Upper lobe of right lung (tissue), 1 donor: ENCODE results near the gene CHST3. TPM values are rescaled to one million over a fixed set of nuclear protein-coding genes. Genes with fewer than 3 reads are reported as not detected.

ENCODE experiments used
- ATAC-seq: fragments of 200-7000 bp; cut with Tn5 transposase; one replicate; pipeline ENCODE4 v1.9.1; 2020; ENCODE audit warnings: mild to moderate bottlenecking, moderate library complexity
- DNase-seq: peaks from one replicate; pipeline ENCODE4 v3.0.0-alpha.2; 2020
- H3K27ac ChIP-seq: fragments of 200-600 bp; one replicate; pipeline ENCODE4 v1.8.0; 2022
- H3K27me3 ChIP-seq: fragments of 200-600 bp; one replicate; pipeline ENCODE4 v1.8.0; 2022; ENCODE audit warnings: mild to moderate bottlenecking
- H3K36me3 ChIP-seq: fragments of 200-600 bp; one replicate; pipeline ENCODE4 v1.8.0; 2022
- H3K4me1 ChIP-seq: fragments of 200-600 bp; one replicate; pipeline ENCODE4 v1.8.0; 2022
- H3K4me3 ChIP-seq: fragments of 200-600 bp; one replicate; pipeline ENCODE4 v1.8.0; 2022; ENCODE audit warnings: mild to moderate bottlenecking
- H3K9me3 ChIP-seq: fragments of 200-600 bp; one replicate; pipeline ENCODE4 v1.8.0; 2022
- intact Hi-C: fragments of 100-400 bp; cut with DNase I; formaldehyde crosslinking; loops from one replicate; pipeline ENCODE4 v1.11.0; 2022
- total RNA-seq: library from RNA; stranded (reverse); fragmentation: NEBNext Ultra II Directional; extraction: Animal tissue kit (Norgen Biotek cat#: 25700); gene quantifications from one replicate; pipeline ENCODE4 v1.2.1, GENCODE V29; 2021
- TF ChIP-seq, protein P1 (sequence below): fragments of 200-600 bp; IDR thresholded peaks from one replicate; pipeline ENCODE4 v1.8.0; 2022; ENCODE audit warnings: antibody characterized with exemption
- donor health status: DM: no; HTN: yes; CAD: no; lungs with severe emphysema.

Gene CHST3
- total RNA-seq, 1 donor from 2014 or later, result 15.6 TPM

DNA sequence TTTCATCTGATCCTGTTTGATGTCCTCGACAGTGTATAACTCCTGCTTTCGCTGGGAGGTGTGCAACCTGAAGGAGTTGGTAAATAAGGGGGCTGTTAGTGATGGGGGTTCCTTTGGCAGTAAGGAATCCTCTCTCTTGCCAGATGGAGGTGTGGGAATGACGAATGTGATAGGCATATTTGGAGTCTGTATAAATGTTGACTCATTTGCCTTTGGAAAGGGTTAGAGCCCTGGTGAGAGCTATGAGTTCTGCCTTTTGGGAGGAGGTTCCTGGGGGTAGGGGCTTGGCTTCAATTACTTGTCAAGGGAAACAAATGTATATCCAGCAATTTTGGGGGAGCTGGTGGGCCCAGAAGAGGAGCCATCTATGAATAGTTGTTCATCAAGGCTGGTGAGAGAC is 11.4 kb upstream of the CHST3 start:
- TF ChIP-seq, protein P1, sequence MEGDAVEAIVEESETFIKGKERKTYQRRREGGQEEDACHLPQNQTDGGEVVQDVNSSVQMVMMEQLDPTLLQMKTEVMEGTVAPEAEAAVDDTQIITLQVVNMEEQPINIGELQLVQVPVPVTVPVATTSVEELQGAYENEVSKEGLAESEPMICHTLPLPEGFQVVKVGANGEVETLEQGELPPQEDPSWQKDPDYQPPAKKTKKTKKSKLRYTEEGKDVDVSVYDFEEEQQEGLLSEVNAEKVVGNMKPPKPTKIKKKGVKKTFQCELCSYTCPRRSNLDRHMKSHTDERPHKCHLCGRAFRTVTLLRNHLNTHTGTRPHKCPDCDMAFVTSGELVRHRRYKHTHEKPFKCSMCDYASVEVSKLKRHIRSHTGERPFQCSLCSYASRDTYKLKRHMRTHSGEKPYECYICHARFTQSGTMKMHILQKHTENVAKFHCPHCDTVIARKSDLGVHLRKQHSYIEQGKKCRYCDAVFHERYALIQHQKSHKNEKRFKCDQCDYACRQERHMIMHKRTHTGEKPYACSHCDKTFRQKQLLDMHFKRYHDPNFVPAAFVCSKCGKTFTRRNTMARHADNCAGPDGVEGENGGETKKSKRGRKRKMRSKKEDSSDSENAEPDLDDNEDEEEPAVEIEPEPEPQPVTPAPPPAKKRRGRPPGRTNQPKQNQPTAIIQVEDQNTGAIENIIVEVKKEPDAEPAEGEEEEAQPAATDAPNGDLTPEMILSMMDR, result no peak
- ATAC-seq, result no peak
- peaks cover under 1% of the 10 kb centered on the region for H3K9me3 ChIP-seq
- H3K27ac ChIP-seq, result no peak overlapping the region
- no peaks in the 10 kb centered on the region for H3K36me3 ChIP-seq
- no peak overlapping the region for H3K4me3 ChIP-seq
- H3K27me3 ChIP-seq, result no peaks in the 10 kb centered on the region
- DNase-seq, result no peak
- intact Hi-C loops, result loop anchor here (5.0 kb wide), 1 partner anchor 390 kb away; no protein-coding TSS in a partner anchor
- peaks cover 3% of the 10 kb centered on the region for H3K4me1 ChIP-seq

DNA sequence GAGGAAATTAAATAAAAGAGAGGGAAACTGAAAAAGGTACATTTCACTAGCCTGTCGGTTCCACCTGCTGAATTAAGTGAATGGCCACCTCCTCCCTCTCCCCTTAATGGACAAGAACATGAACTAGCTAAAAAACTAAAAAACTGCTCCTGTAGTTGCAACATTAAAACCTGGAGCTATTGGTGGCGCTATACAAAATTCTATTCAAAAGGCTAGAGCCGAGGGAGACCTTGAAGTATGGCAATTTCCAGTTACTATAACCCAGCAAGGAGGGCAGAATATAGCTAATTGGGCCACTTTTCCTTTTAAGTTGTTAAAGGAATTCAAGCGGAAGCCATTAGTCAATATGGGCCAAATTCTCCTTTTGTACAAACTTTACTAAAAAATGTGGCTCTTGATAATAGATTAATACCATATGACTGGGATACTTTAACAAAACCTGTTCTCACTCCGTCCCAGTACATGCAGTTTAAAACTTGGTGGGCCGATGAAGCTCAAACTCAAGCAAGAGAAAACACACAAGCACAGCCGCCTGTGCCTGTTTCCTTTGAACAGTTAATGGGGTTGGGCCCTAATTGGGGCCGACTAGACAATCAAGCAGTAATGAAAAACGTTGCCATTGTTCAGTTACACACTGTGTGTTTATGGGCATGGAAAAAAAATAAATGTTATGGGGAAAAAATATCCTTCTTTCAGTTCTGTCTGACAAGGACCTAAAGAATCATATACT is 6.5 kb upstream of the CHST3 start:
- DNase-seq (no peak), ATAC-seq (no peak)
- peaks cover 3% of the 10 kb centered on the region for H3K4me1 ChIP-seq
- no peaks in the 10 kb centered on the region for H3K9me3 ChIP-seq
- H3K36me3 ChIP-seq, result no peaks in the 10 kb centered on the region
- TF ChIP-seq, protein P1, result no peak
- intact Hi-C loops, result loop anchor here (5.0 kb wide), 1 partner anchor 90 kb away; no protein-coding TSS in a partner anchor
- no peaks in the 10 kb centered on the region for H3K27me3 ChIP-seq
- H3K27ac ChIP-seq, result no peak overlapping the region
- no peak overlapping the region for H3K4me3 ChIP-seq

DNA sequence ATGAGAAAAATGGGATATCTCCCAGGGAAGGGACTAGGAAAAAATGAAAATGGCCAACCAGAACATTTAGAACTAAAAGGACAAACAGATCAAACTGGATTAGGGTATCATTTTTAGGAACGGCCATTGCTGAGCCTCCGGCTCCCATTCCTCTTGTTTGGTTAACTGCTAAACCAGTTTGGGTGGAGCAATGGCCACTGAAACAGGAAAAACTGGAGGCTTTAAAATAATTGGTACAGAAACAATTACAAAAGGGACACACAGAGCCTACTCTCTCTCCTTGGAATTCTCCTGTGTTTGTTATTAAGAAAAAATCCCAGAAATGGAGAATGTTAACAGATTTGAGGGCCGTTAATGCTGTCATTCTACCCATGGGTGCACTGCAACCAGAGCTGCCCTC is 4.7 kb upstream of the CHST3 start:
- Histone ChIP-seq H3K4me1 (peaks cover 3% of the 10 kb centered on the region), H3K27me3 (no peaks in the 10 kb centered on the region), H3K9me3 (no peaks in the 10 kb centered on the region), H3K4me3 (no peak overlapping the region), H3K27ac (no peak overlapping the region), H3K36me3 (no peaks in the 10 kb centered on the region)
- TF ChIP-seq, protein P1, result no peak
- intact Hi-C loops, result loop anchor here (5.0 kb wide), 1 partner anchor 88 kb away; no protein-coding TSS in a partner anchor
- DNase-seq, result no peak
- ATAC-seq, result no peak

DNA sequence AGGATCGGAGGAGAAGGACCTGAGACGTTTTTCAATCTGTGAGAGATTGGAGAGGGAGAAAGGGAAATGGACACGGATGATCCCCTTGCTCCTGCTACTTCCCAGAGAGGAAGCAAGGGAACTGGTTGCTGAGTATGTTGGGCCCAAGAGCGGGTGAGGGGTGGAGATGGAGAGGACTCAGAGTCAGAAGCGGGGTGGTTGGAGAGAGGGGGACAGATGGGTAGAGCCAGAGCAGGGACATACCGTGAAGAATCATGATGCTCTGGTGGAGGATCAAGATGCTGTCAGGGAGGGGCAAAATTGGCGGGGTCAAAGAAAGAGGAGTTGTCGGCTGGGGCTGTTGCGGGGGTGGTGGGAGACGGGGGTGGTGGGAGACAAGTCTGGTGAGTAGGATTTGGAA is 2.4 kb upstream of the CHST3 start:
- intact Hi-C loops, result no loop called here
- Histone ChIP-seq H3K9me3 (no peaks in the 10 kb centered on the region), H3K27ac (no peak overlapping the region), H3K4me3 (no peak overlapping the region), H3K36me3 (no peaks in the 10 kb centered on the region), H3K4me1 (peaks cover 10% of the 10 kb centered on the region), H3K27me3 (no peaks in the 10 kb centered on the region)
- TF ChIP-seq, protein P1, result no peak
- DNase-seq (no peak), ATAC-seq (no peak)

DNA sequence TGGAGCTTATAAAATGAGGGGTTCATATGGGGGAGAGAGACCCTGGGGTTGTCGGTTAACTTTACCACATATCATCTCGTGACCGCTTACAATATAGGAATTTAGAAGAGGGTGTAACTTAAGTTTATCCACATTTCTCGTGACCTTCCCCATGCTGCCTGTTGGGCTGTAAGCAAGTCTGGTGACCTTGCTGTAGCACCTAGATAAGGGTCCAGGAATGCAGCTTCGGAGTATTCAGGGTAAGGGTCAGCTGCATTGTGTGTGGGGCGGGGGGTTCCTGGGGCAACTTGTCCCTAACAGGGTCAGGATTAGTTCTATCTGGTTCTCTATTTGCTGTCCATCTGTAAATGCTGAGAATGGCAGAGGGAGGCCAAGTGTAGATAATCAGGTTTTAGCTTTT is 1.3 kb upstream of the CHST3 start:
- DNase-seq, result no peak
- no peak overlapping the region for H3K4me3 ChIP-seq

More for the DNA sequence above, 1.3 kb upstream of the CHST3 start:
- peaks cover 10% of the 10 kb centered on the region for H3K4me1 ChIP-seq
- H3K9me3 ChIP-seq, result no peaks in the 10 kb centered on the region
- H3K27ac ChIP-seq, result no peak overlapping the region
- TF ChIP-seq, protein P1, result no peak
- no peaks in the 10 kb centered on the region for H3K36me3 ChIP-seq
- H3K27me3 ChIP-seq, result no peaks in the 10 kb centered on the region
- intact Hi-C loops, result no loop called here
- ATAC-seq, result no peak
